CD14-positive monocyte (primary cell): Measurements from ENCODE around the gene L3MBTL4. TPM values are rescaled to one million over a fixed set of nuclear protein-coding genes. Genes with fewer than 3 reads are reported as not detected.

Experiments
- DNase-seq, 3 donors: peaks; one replicate each; pipeline ENCODE4 v3.0.0-alpha.2; 2011 to 2022
- H2AFZ ChIP-seq: 2 replicates; pipeline ENCODE4 v1.6.0; 2012; ENCODE audit warnings: mild to moderate bottlenecking, low read depth, low read length, inconsistent platforms; ENCODE audit not compliant: insufficient read depth, poor library complexity, severe bottlenecking
- H3K27ac ChIP-seq, 2 donors: 1 replicate in 1 of 2; 2 replicates in 1 of 2; pipeline ENCODE4 v1.5.1; 2012 to 2013; ENCODE audit warnings: low read length in 2 of 2, control low read depth in 1 of 2, inconsistent platforms in 1 of 2, low read depth in 1 of 2, mild to moderate bottlenecking in 1 of 2
- H3K27me3 ChIP-seq, 2 donors: one replicate each; pipeline versions ENCODE4 v1.6.0 to v1.6.1; 2011 to 2013; ENCODE audit warnings: low read length in 2 of 2; ENCODE audit not compliant: control insufficient read depth in 2 of 2, insufficient read depth in 2 of 2
- H3K36me3 ChIP-seq, 2 donors: replicated peaks in 1 of 2; 1 replicate in 1 of 2; 2 replicates in 1 of 2; pipeline versions ENCODE4 v1.5.1 to v1.6.1; 2012 to 2013; ENCODE audit warnings: low read length in 2 of 2, control low read depth in 1 of 2, inconsistent platforms in 1 of 2, mild to moderate bottlenecking in 1 of 2; ENCODE audit not compliant: insufficient read depth in 2 of 2, control insufficient read depth in 1 of 2
- H3K4me1 ChIP-seq, 2 donors: 1 replicate in 1 of 2; 2 replicates in 1 of 2; pipeline versions ENCODE4 v1.5.1 to v1.6.1; 2012 to 2013; ENCODE audit warnings: low read length in 2 of 2, control low read depth in 1 of 2, inconsistent platforms in 1 of 2, mild to moderate bottlenecking in 1 of 2, moderate library complexity in 1 of 2; ENCODE audit not compliant: insufficient read depth in 2 of 2, control insufficient read depth in 1 of 2
- H3K4me2 ChIP-seq: replicated peaks from 2 replicates; pipeline ENCODE3; 2012; ENCODE audit warnings: low read length, moderate library complexity, mild to moderate bottlenecking; ENCODE audit not compliant: poor library complexity, severe bottlenecking; ENCODE audit errors: extremely low read depth
- H3K4me3 ChIP-seq, 3 experiments: fragments of 200-600 bp in 1 of 3; sonication (generic) in 1 of 3; replicated peaks in 1 of 3; 1 replicate in 2 of 3; 2 replicates in 1 of 3; pipeline ENCODE4 v1.5.1; 2011 to 2013; ENCODE audit warnings: low read length in 3 of 3, mild to moderate bottlenecking in 3 of 3, control low read depth in 2 of 3, low read depth in 2 of 3, inconsistent platforms in 1 of 3, moderate library complexity in 1 of 3
- H3K79me2 ChIP-seq: 2 replicates; pipeline ENCODE4 v1.6.0; 2012; ENCODE audit warnings: mild to moderate bottlenecking, control low read depth, inconsistent platforms, low read length, moderate library complexity; ENCODE audit not compliant: insufficient read depth
- H3K9ac ChIP-seq: 2 replicates; pipeline ENCODE4 v1.6.0; 2017; ENCODE audit warnings: low read length, mild to moderate bottlenecking; ENCODE audit not compliant: insufficient read depth, poor library complexity, severe bottlenecking
- H3K9me3 ChIP-seq, 2 donors: replicated peaks in 1 of 2; 1 replicate in 1 of 2; 2 replicates in 1 of 2; pipeline versions ENCODE4 v1.5.1 to v1.6.1; 2012 to 2013; ENCODE audit warnings: low read length in 2 of 2, control low read depth in 1 of 2; ENCODE audit not compliant: control insufficient read depth in 1 of 2, insufficient read depth in 1 of 2
- H4K20me1 ChIP-seq: 2 replicates; pipeline ENCODE4 v1.6.0; 2012; ENCODE audit warnings: mild to moderate bottlenecking, low read length, control low read depth, moderate library complexity; ENCODE audit not compliant: insufficient read depth
- H3K27ac Mint-ChIP-seq, 7 donors: one replicate each; pipeline ENCODE4 v1.8.0; 2020; ENCODE audit warnings: mild to moderate bottlenecking in 7 of 7, mixed read lengths in 7 of 7, moderate library complexity in 6 of 7, inconsistent platforms in 2 of 7
- H3K27me3 Mint-ChIP-seq, 3 donors: one replicate each; pipeline ENCODE4 v1.8.0; 2021 to 2022; ENCODE audit warnings: low read depth in 3 of 3, mild to moderate bottlenecking in 3 of 3, mixed read lengths in 3 of 3, moderate library complexity in 3 of 3, inconsistent platforms in 1 of 3
- H3K36me3 Mint-ChIP-seq, 2 donors: one replicate each; pipeline ENCODE4 v1.8.0; 2020; ENCODE audit warnings: mixed read lengths in 2 of 2, inconsistent platforms in 1 of 2, mild to moderate bottlenecking in 1 of 2
- H3K4me1 Mint-ChIP-seq: one replicate; pipeline ENCODE4 v1.8.0; 2020; ENCODE audit warnings: mild to moderate bottlenecking, mixed read lengths
- H3K4me3 Mint-ChIP-seq, 2 donors: one replicate each; pipeline ENCODE4 v1.8.0; 2020; ENCODE audit warnings: mild to moderate bottlenecking in 2 of 2, mixed read lengths in 2 of 2, moderate library complexity in 1 of 2
- H3K9me3 Mint-ChIP-seq, 7 donors: one replicate each; pipeline ENCODE4 v1.8.0; 2020 to 2022; ENCODE audit warnings: mixed read lengths in 7 of 7, mild to moderate bottlenecking in 6 of 7, moderate library complexity in 6 of 7, inconsistent platforms in 2 of 7
- CTCF ChIP-seq: fragments of 200-600 bp; IDR thresholded peaks from one replicate; pipeline ENCODE4 v1.8.0; 2022; ENCODE audit warnings: antibody characterized with exemption, mild to moderate bottlenecking
- WGBS: methylation state at CpG from one replicate; pipeline ENCODE4 v1.1.5; 2013; ENCODE audit warnings: missing lambda C conversion rate; ENCODE audit not compliant: insufficient coverage; 5-methylcytosine and 5-hydroxymethylcytosine counted together
- intact Hi-C, 2 donors: fragments of 100-400 bp; cut with micrococcal nuclease; formaldehyde crosslinking; loops; one replicate each; pipeline versions ENCODE4 v1.15.0 to v1.15.1; 2023
- polyA plus RNA-seq, 3 donors: library from polyadenylated mRNA; depleted of rRNA in 1 of 3; unstranded in 2 of 3; stranded (reverse) in 1 of 3; fragments of 300-500 nt in 2 of 3; fragments of >200 nt in 1 of 3; fragmentation: Illumina TruSeq in 2 of 3; gene quantifications; 1 replicate in 2 of 3; 2 replicates in 1 of 3; pipeline ENCODE4 v1.2.3, GENCODE V29; 2012 to 2021

Gene L3MBTL4
- polyA plus RNA-seq, 3 donors = 0.55 to 1.2 (median 0.72) TPM

DNA sequence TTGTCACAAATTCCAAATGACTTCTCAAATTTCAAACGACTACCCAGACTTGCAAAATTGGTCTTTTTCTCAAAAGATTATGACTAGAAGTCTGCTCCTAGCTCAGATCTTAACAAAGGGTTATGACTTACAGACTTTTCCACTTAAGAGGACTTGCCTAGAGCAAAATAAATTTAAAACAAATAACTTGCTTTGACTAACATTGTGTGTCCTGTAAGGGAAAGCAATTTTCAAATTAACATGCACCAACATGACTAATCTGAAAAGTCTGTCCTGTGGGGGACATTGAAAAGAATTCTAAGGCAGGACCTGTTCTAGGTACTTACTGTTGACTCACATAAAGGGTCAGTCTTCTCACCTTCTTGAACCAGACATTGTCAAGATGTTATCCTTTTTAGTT is 465.9 kb downstream of the L3MBTL4 start:
- no peaks in the 10 kb centered on the region for H3K9me3 ChIP-seq
- H4K20me1 ChIP-seq = no peaks in the 10 kb centered on the region
- no peaks in the 10 kb centered on the region for H3K4me1 Mint-ChIP-seq
- H3K36me3 Mint-ChIP-seq = no peaks in the 10 kb centered on the region
- peaks cover 4 to 5% (median 4%) of the 10 kb centered on the region in 3 donors for H3K27me3 Mint-ChIP-seq
- no peak overlapping the region for H3K4me3 ChIP-seq
- H3K4me3 Mint-ChIP-seq = no peak overlapping the region
- no peak overlapping the region for H2AFZ ChIP-seq
- H3K9me3 Mint-ChIP-seq = peaks cover 0 to 3% (median 0%) of the 10 kb centered on the region in 7 donors
- no peak overlapping the region for H3K9ac ChIP-seq
- no peaks in the 10 kb centered on the region for H3K36me3 ChIP-seq
- H3K79me2 ChIP-seq = no peaks in the 10 kb centered on the region
- no peak for DNase-seq
- no peaks in the 10 kb centered on the region for H3K4me1 ChIP-seq
- intact Hi-C loops = no loop called here
- no CpG with 5 or more reads among the region's 1 CpG for WGBS
- no peak overlapping the region for H3K27ac Mint-ChIP-seq
- H3K27ac ChIP-seq = no peak overlapping the region
- H3K27me3 ChIP-seq = no peaks in the 10 kb centered on the region
- no peak overlapping the region for H3K4me2 ChIP-seq
- no peak for TF ChIP-seq CTCF

DNA sequence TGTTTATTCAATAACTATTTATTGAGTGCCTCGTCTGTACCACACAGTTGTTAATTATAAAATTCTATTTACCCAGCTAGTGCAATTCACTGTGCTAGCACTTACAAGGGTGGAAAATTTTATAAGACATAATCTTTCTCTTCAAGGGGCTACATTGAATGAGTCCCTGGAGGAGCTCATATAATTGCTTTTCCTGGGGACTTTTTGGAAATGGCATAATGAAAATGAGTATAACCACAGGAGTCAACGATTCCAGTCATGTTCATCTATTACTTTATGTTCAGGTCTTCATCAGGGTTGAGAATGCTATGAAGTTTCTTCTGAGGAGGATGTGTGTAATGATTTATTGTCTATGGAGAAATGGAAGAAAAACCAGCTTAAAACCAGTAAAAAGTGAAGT is 466.5 kb downstream of the L3MBTL4 start:
- Mint-ChIP-seq H3K4me3 (no peak overlapping the region), H3K36me3 (no peaks in the 10 kb centered on the region), H3K27me3 (peaks cover 4 to 9% (median 8%) of the 10 kb centered on the region in 3 donors), H3K4me1 (no peaks in the 10 kb centered on the region), H3K9me3 (peaks cover 0 to 3% (median 0%) of the 10 kb centered on the region in 7 donors), H3K27ac (no peak overlapping the region)
- Histone ChIP-seq H3K27ac (no peak overlapping the region), H3K9me3 (no peaks in the 10 kb centered on the region), H3K4me3 (no peak overlapping the region), H3K9ac (no peak overlapping the region), H2AFZ (no peak overlapping the region), H3K27me3 (no peaks in the 10 kb centered on the region), H3K4me1 (no peaks in the 10 kb centered on the region), H3K79me2 (no peaks in the 10 kb centered on the region), H3K4me2 (no peak overlapping the region), H4K20me1 (no peaks in the 10 kb centered on the region), H3K36me3 (no peaks in the 10 kb centered on the region)
- intact Hi-C loops = no loop called here
- no peak for TF ChIP-seq CTCF
- WGBS = no CpG with 5 or more reads among the region's 2 CpGs
- DNase-seq = no peak
